Stomach smooth muscle (tissue), 2 donors: ENCODE results near the gene ZBTB20.

Source experiments
- H3K27ac ChIP-seq: one replicate; pipeline ENCODE4 v1.7.0; 2013; ENCODE audit warnings: mild to moderate bottlenecking, low read length, inconsistent platforms
- H3K27me3 ChIP-seq, 2 donors: one replicate each; pipeline ENCODE4 v1.7.0; 2013; ENCODE audit warnings: low read length in 2 of 2; ENCODE audit not compliant: insufficient read depth in 2 of 2, control insufficient read depth in 1 of 2
- H3K36me3 ChIP-seq, 2 donors: one replicate each; pipeline ENCODE4 v1.7.0; 2013; ENCODE audit warnings: low read length in 2 of 2; ENCODE audit not compliant: control insufficient read depth in 2 of 2, insufficient read depth in 2 of 2
- H3K4me1 ChIP-seq: one replicate; pipeline ENCODE4 v1.7.0; 2013; ENCODE audit warnings: low read length; ENCODE audit not compliant: control insufficient read depth, insufficient read depth
- H3K4me3 ChIP-seq, 2 donors: one replicate each; pipeline ENCODE4 v1.7.0; 2013; ENCODE audit warnings: low read length in 2 of 2
- H3K9ac ChIP-seq, 2 donors: one replicate each; pipeline ENCODE4 v1.7.0; 2013; ENCODE audit warnings: low read length in 2 of 2, mild to moderate bottlenecking in 1 of 2
- H3K9me3 ChIP-seq, 2 donors: one replicate each; pipeline ENCODE4 v1.7.0; 2013; ENCODE audit warnings: low read length in 2 of 2; ENCODE audit not compliant: control insufficient read depth in 2 of 2
- donor health status: healthy.
- donor health status: Pancreatic carcinoma.

The ZBTB20 gene

DNA sequence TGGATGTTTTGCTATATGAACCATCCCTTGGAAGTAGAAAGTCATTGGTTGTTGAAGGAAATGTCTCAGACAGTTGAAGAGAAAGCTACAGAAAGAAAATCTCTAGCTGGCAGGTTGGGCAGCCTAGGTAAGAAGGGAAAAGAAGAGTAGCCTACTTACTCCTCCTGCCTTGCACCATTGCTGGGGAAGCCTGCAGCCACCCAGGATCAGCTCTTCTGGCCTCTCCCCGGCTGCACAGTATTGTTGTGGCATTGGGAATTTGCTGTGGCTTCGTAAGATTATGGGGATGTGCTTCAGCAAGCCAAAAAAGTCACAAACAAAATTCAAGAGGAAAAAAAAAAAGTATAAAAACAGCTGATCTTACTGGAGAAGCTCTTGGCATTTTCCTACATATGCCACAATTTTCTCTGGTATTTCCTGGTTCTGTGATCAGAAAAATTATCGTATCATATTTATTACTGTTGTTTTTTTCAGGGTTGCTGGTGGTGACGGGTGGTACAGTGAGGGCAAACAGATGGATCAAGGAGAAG is 699.1 kb downstream of the ZBTB20 start:
- Histone ChIP-seq H3K27ac (no peak overlapping the region), H3K27me3 (no peaks in the 10 kb centered on the region), H3K4me1 (no peaks in the 10 kb centered on the region), H3K9me3 (no peaks in the 10 kb centered on the region), H3K36me3 (no peaks in the 10 kb centered on the region), H3K9ac (no peak overlapping the region), H3K4me3 (no peak overlapping the region)

GRCh38 chr3:114447545-114447944 is 699.5 kb downstream of the ZBTB20 start:
- H3K4me3 ChIP-seq = no peak overlapping the region
- H3K9ac ChIP-seq = no peak overlapping the region
- H3K36me3 ChIP-seq = no peaks in the 10 kb centered on the region
- H3K27me3 ChIP-seq = no peaks in the 10 kb centered on the region
- no peak overlapping the region for H3K27ac ChIP-seq
- no peaks in the 10 kb centered on the region for H3K4me1 ChIP-seq
- no peaks in the 10 kb centered on the region for H3K9me3 ChIP-seq

GRCh38 chr3:114446600-114446999 is 700.5 kb downstream of the ZBTB20 start:
- no peaks in the 10 kb centered on the region for H3K4me1 ChIP-seq
- no peak overlapping the region for H3K27ac ChIP-seq
- no peaks in the 10 kb centered on the region for H3K9me3 ChIP-seq
- peak overlapping the region in 1 of 2 donors; percentile 28 for H3K9ac ChIP-seq
- no peaks in the 10 kb centered on the region for H3K27me3 ChIP-seq
- H3K4me3 ChIP-seq = no peak overlapping the region
- no peaks in the 10 kb centered on the region for H3K36me3 ChIP-seq

DNA sequence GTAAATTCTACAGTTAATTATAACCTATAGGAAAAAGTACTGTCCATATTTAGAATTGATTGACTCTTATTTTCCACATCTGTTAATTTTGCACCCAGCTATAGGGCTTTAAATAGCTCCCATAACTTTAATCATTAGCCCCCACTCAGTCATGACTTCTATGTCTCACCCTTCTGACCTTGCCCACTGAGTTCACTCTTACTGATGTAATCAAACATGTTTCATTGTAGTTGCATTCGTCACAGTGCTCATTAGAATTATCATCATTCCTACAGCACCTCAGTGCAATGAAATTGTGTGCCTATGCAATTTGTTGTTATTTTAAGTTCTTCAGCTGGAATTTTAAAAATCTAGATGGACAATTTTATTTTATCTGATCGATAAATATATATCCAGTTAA is 701.9 kb downstream of the ZBTB20 start:
- H3K9me3 ChIP-seq = no peaks in the 10 kb centered on the region
- no peaks in the 10 kb centered on the region for H3K4me1 ChIP-seq
- no peak overlapping the region for H3K9ac ChIP-seq
- H3K27ac ChIP-seq = no peak overlapping the region
- no peak overlapping the region for H3K4me3 ChIP-seq
- no peaks in the 10 kb centered on the region for H3K27me3 ChIP-seq
- H3K36me3 ChIP-seq = no peaks in the 10 kb centered on the region

- Histone ChIP-seq H3K4me3 (no peak overlapping the region), H3K27me3 (no peaks in the 10 kb centered on the region), H3K4me1 (no peaks in the 10 kb centered on the region), H3K9me3 (no peaks in the 10 kb centered on the region), H3K36me3 (no peaks in the 10 kb centered on the region), H3K27ac (no peak overlapping the region), H3K9ac (no peak overlapping the region)
Measured at GRCh38 chr3:114444216-114444615, 702.9 kb downstream of the ZBTB20 start.

DNA sequence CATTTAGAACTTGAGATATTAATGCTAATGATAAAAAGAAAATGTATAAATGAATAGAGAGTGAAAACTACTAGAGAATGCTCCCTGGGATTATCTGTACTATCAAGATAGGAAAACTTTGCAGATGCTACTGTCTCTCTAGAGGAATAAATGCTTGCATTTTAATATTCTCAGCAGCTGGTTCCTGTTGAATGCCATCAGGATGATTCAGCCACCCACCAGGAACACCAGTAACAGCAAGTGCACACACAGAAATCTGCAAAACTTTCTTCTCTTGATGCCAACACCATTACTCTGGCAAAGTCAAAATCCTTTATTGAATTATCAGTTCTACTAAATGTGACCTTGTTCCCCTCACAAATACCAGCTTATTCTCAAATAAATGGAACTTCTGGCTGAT is 704.8 kb downstream of the ZBTB20 start:
- no peaks in the 10 kb centered on the region for H3K27me3 ChIP-seq
- no peaks in the 10 kb centered on the region for H3K36me3 ChIP-seq
- H3K4me1 ChIP-seq = no peaks in the 10 kb centered on the region
- no peak overlapping the region for H3K9ac ChIP-seq
- no peak overlapping the region for H3K27ac ChIP-seq
- no peak overlapping the region for H3K4me3 ChIP-seq
- no peaks in the 10 kb centered on the region for H3K9me3 ChIP-seq

- Histone ChIP-seq H3K9me3 (no peaks in the 10 kb centered on the region), H3K4me3 (no peak overlapping the region), H3K27me3 (no peaks in the 10 kb centered on the region), H3K9ac (no peak overlapping the region), H3K36me3 (no peaks in the 10 kb centered on the region), H3K27ac (no peak overlapping the region), H3K4me1 (no peaks in the 10 kb centered on the region)
Measured at GRCh38 chr3:114441386-114441785, 705.7 kb downstream of the ZBTB20 start.

- Histone ChIP-seq H3K9me3 (no peaks in the 10 kb centered on the region), H3K27ac (no peak overlapping the region), H3K27me3 (no peaks in the 10 kb centered on the region), H3K36me3 (no peaks in the 10 kb centered on the region), H3K4me1 (no peaks in the 10 kb centered on the region), H3K9ac (no peak overlapping the region), H3K4me3 (no peak overlapping the region)
Measured at GRCh38 chr3:114440700-114441099, 706.4 kb downstream of the ZBTB20 start.

GRCh38 chr3:114439284-114439683 is 707.8 kb downstream of the ZBTB20 start:
- Histone ChIP-seq H3K9me3 (no peaks in the 10 kb centered on the region), H3K27ac (no peak overlapping the region), H3K9ac (no peak overlapping the region), H3K36me3 (no peaks in the 10 kb centered on the region), H3K4me1 (no peaks in the 10 kb centered on the region), H3K27me3 (no peaks in the 10 kb centered on the region), H3K4me3 (no peak overlapping the region)

DNA sequence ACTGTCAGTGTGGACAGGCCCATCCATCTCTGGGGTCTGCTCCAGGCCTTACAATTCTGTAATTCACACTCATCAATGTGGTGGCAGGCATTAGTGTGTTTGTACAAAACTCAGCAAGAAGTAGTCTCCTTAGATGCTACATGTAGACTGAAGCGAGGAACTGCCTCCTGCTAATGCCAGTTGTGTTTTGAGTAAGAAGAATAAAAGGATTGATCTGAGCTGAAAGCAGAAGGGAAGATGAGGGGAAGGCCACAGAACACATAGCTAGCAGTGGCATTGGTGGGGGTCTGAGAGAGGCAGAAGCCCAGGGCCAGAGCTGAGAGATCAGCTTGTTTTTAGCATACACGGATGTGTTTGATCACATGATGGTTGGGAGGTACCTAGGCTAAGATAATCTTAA is 709.2 kb downstream of the ZBTB20 start:
- Histone ChIP-seq H3K9ac (no peak overlapping the region), H3K4me3 (no peak overlapping the region), H3K27me3 (no peaks in the 10 kb centered on the region), H3K36me3 (no peaks in the 10 kb centered on the region), H3K9me3 (no peaks in the 10 kb centered on the region), H3K4me1 (no peaks in the 10 kb centered on the region), H3K27ac (no peak overlapping the region)

- no peak overlapping the region for H3K27ac ChIP-seq
- H3K9ac ChIP-seq = no peak overlapping the region
- H3K4me1 ChIP-seq = no peaks in the 10 kb centered on the region
- H3K27me3 ChIP-seq = no peaks in the 10 kb centered on the region
- H3K36me3 ChIP-seq = no peaks in the 10 kb centered on the region
- H3K9me3 ChIP-seq = no peaks in the 10 kb centered on the region
- no peak overlapping the region for H3K4me3 ChIP-seq
Measured at GRCh38 chr3:114436182-114436581, 710.9 kb downstream of the ZBTB20 start.
